ENCODE results near the gene DST.

DNA sequence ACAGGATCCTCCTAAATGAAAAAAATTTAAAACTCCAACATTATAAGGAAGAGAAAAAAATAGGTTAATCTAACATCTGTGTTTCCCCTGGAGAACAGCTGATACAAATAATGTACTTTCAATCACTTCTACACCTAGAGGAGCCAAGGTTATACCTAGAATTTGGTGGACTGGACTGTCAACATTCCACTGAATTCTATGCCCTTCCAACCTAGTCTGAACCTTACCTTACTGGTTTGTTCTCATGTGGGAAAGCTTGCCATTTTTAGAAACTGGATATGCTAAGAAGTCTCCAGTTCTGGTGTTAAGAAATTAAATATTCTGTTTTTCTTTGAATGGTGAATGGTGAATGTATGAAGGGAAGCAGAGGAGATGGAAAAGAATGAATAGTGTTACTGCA is 162.4 kb downstream of the DST start:
- TF ChIP-seq, protein P1, sequence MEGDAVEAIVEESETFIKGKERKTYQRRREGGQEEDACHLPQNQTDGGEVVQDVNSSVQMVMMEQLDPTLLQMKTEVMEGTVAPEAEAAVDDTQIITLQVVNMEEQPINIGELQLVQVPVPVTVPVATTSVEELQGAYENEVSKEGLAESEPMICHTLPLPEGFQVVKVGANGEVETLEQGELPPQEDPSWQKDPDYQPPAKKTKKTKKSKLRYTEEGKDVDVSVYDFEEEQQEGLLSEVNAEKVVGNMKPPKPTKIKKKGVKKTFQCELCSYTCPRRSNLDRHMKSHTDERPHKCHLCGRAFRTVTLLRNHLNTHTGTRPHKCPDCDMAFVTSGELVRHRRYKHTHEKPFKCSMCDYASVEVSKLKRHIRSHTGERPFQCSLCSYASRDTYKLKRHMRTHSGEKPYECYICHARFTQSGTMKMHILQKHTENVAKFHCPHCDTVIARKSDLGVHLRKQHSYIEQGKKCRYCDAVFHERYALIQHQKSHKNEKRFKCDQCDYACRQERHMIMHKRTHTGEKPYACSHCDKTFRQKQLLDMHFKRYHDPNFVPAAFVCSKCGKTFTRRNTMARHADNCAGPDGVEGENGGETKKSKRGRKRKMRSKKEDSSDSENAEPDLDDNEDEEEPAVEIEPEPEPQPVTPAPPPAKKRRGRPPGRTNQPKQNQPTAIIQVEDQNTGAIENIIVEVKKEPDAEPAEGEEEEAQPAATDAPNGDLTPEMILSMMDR (IDR thresholded peaks at IDR 0.05), result no peak
- TF ChIP-seq POLR2A (IDR thresholded peaks at IDR 0.05), result no peak
